ENCODE data around the gene PGBD5. TPM values are rescaled to one million over a fixed set of nuclear protein-coding genes. Genes with fewer than 3 reads are reported as not detected.

PGBD5 gene
- total and polyA plus RNA-seq, 2 donors (not counting 1 experiment from before 2014, with no cell fraction given) = 0.10 to 0.17 TPM

DNA sequence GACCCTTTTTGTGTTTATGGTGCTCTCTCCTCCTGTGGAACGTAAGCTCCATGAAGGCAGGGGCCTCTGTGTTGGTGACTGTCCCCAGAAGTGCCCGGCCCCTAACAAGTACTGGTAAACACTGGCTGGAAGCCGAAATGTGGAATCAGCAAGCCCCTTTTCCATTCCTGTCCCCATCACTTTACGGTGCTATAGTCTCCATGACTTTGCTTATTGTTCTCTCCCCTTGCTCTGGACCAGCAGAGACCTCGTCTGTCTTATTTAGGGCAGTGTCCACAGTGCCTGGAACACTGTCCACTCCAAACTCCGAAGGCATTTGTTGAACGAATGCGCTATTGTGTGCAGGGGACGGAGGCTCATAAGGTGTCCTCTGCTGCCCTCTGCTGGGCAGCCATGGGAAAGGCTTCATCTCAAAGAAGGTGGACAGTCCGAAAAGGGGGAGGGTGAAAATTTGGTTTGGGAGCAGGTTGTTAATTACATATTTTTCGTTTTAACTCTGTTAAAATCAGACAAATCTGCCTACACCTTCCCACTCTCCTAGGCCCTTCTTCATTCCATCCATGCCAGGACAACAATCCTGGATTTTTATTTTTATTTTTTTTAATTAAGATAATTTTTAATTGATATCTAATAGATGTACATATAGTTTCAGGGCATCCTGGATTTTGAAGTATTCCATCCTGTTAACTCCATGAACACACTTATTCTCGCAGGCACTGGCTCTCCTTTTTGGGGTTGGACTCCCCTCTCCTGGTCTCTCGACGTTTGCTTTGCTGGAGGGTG is 115.6 kb downstream of the PGBD5 start:
- Histone ChIP-seq H3K27ac (ENCODE audit: insufficient read depth, low read length) (no peak overlapping the region), H3K9ac (ENCODE audit: insufficient read depth, low read length) (no peak overlapping the region), H3K4me2 (ENCODE audit: extremely low read depth, insufficient read depth, low read length) (no peak overlapping the region), H3K79me2 (ENCODE audit: control insufficient read depth, insufficient read depth, low read length) (no peaks in the 10 kb centered on the region), H4K20me1 (ENCODE audit: control insufficient read depth, extremely low read depth, insufficient read depth, low read length) (no peaks in the 10 kb centered on the region), H3K27me3 (ENCODE audit: control insufficient read depth, insufficient read depth, low read length) (no peaks in the 10 kb centered on the region), H3K4me1 (ENCODE audit: control insufficient read depth, extremely low read depth, insufficient read depth, low read length) (no peaks in the 10 kb centered on the region), H2AFZ (ENCODE audit: low read length) (peak overlapping the region; percentile 38), H3K9me3 (ENCODE audit: control insufficient read depth, insufficient read depth, low read depth, low read length) (no peaks in the 10 kb centered on the region), H3K36me3 (ENCODE audit: control insufficient read depth, insufficient read depth, low read length) (no peaks in the 10 kb centered on the region), H3K4me3 (replicated peaks in 1 of 4; ENCODE audit: control extremely low read depth in 1 of 4, insufficient read depth in 1 of 4, low read depth in 3 of 4, low read length in 4 of 4) (no peak overlapping the region)
- TF ChIP-seq CTCF (conservative IDR thresholded peaks at IDR 0.05 in 1 of 2, IDR thresholded peaks at IDR 0.05 in 1 of 2; ENCODE audit: low read depth in 1 of 2, low read length in 2 of 2) (peak; percentile 97 to 98), EZH2 (IDR thresholded peaks at IDR 0.05; ENCODE audit: low read length, missing control alignments) (no peak)
- DNase-seq (ENCODE audit: low read depth in 2 of 2) = peak; percentile 50 to 76

DNA sequence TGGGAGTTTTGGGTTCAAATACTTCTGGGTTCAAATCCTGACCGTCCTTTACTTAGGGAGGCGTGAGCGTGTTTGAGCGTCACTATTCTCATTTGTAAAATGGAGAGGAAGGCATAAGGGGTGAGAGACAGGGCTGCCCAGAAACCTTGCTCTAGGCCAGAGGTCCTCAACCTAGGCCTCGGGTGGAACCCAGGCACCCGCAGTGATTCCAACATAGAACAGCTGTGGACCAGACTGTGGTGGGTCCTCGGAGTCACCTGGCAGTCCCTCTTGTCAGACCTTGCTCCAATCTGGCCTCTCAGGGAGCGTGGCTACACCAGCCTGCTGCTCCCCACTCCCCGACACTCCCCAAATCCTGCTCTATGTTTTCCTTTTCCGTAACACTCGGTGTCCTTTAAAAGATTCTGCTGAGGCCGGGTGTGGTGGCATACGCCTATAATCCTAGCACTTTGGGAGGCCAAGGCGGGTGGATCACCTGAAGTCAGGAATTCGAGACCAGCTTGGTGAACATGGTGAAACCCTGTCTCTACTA is 116.4 kb downstream of the PGBD5 start:
- Histone ChIP-seq H2AFZ (ENCODE audit: low read length) (no peak overlapping the region), H3K27me3 (ENCODE audit: control insufficient read depth, insufficient read depth, low read length) (no peaks in the 10 kb centered on the region), H3K36me3 (ENCODE audit: control insufficient read depth, insufficient read depth, low read length) (no peaks in the 10 kb centered on the region), H3K27ac (ENCODE audit: insufficient read depth, low read length) (no peak overlapping the region), H3K9ac (ENCODE audit: insufficient read depth, low read length) (no peak overlapping the region), H3K4me3 (replicated peaks in 1 of 4; ENCODE audit: control extremely low read depth in 1 of 4, insufficient read depth in 1 of 4, low read depth in 3 of 4, low read length in 4 of 4) (no peak overlapping the region), H3K9me3 (ENCODE audit: control insufficient read depth, insufficient read depth, low read depth, low read length) (no peaks in the 10 kb centered on the region), H3K4me1 (ENCODE audit: control insufficient read depth, extremely low read depth, insufficient read depth, low read length) (no peaks in the 10 kb centered on the region), H3K79me2 (ENCODE audit: control insufficient read depth, insufficient read depth, low read length) (no peaks in the 10 kb centered on the region), H3K4me2 (ENCODE audit: extremely low read depth, insufficient read depth, low read length) (no peak overlapping the region), H4K20me1 (ENCODE audit: control insufficient read depth, extremely low read depth, insufficient read depth, low read length) (no peaks in the 10 kb centered on the region)
- TF ChIP-seq CTCF (conservative IDR thresholded peaks at IDR 0.05 in 1 of 2, IDR thresholded peaks at IDR 0.05 in 1 of 2; ENCODE audit: low read depth in 1 of 2, low read length in 2 of 2) = no peak
- TF ChIP-seq EZH2 (IDR thresholded peaks at IDR 0.05; ENCODE audit: low read length, missing control alignments) = no peak
- DNase-seq (ENCODE audit: low read depth in 2 of 2) = no peak

DNA sequence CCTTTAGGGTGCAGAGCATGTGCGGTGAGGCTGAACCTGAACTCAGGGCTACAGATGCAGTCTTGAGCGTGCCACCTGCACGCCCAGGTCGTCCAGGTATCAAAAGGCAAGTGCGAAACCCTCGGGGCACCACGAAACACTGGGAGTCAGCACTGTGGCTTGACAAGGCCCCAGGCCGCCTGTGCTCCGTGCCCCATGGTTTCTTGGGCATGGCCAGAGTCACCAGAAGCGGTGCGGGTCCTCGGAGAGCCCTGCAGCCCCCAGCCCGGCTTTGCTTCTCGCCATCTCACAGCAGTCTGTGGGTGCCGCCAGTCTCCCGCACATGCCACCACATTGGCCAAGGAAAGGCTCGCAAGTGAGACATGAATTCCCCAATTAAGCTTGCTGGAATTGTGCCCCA is 117.3 kb downstream of the PGBD5 start:
- H3K9me3 ChIP-seq (ENCODE audit: control insufficient read depth, insufficient read depth, low read depth, low read length) = no peaks in the 10 kb centered on the region
- no peaks in the 10 kb centered on the region for H3K4me1 ChIP-seq (ENCODE audit: control insufficient read depth, extremely low read depth, insufficient read depth, low read length)
- H3K36me3 ChIP-seq (ENCODE audit: control insufficient read depth, insufficient read depth, low read length) = no peaks in the 10 kb centered on the region
- TF ChIP-seq EZH2 (IDR thresholded peaks at IDR 0.05; ENCODE audit: low read length, missing control alignments) (no peak), CTCF (conservative IDR thresholded peaks at IDR 0.05 in 1 of 2, IDR thresholded peaks at IDR 0.05 in 1 of 2; ENCODE audit: low read depth in 1 of 2, low read length in 2 of 2) (no peak)
- H3K27me3 ChIP-seq (ENCODE audit: control insufficient read depth, insufficient read depth, low read length) = no peaks in the 10 kb centered on the region
- H4K20me1 ChIP-seq (ENCODE audit: control insufficient read depth, extremely low read depth, insufficient read depth, low read length) = no peaks in the 10 kb centered on the region
- H3K9ac ChIP-seq (ENCODE audit: insufficient read depth, low read length) = no peak overlapping the region
- no peak for DNase-seq (ENCODE audit: low read depth in 2 of 2)
- H3K79me2 ChIP-seq (ENCODE audit: control insufficient read depth, insufficient read depth, low read length) = no peaks in the 10 kb centered on the region
- no peak overlapping the region for H3K4me3 ChIP-seq (replicated peaks in 1 of 4; ENCODE audit: control extremely low read depth in 1 of 4, insufficient read depth in 1 of 4, low read depth in 3 of 4, low read length in 4 of 4)
- no peak overlapping the region for H3K27ac ChIP-seq (ENCODE audit: insufficient read depth, low read length)
- H3K4me2 ChIP-seq (ENCODE audit: extremely low read depth, insufficient read depth, low read length) = no peak overlapping the region
- no peak overlapping the region for H2AFZ ChIP-seq (ENCODE audit: low read length)

Data from fibroblast of lung (primary cell).